Activated T-cell treated with anti-CD3 and anti-CD28 coated beads, Interleukin-2, amount 50 U/mL, for 24 hours (primary cell): ENCODE data around the gene PDIK1L.
A peak's percentile ranks its signal among the peaks of the same experiment; 100 is the strongest.

Experiments
- DNase-seq: peaks from one replicate; pipeline ENCODE4 v3.0.0-alpha.2; 2020
- H3K27ac Mint-ChIP-seq: 2 replicates; pipeline ENCODE4 v1.8.0; 2020; ENCODE audit warnings: mild to moderate bottlenecking, mixed read lengths
- H3K27me3 Mint-ChIP-seq: 2 replicates; pipeline ENCODE4 v1.8.0; 2020; ENCODE audit warnings: mixed read lengths
- H3K36me3 Mint-ChIP-seq: 2 replicates; pipeline ENCODE4 v1.8.0; 2020; ENCODE audit warnings: low read depth, mixed read lengths
- H3K4me1 Mint-ChIP-seq: 2 replicates; pipeline ENCODE4 v1.8.0; 2020; ENCODE audit warnings: low read depth, mixed read lengths
- H3K4me3 Mint-ChIP-seq: 2 replicates; pipeline ENCODE4 v1.8.0; 2020; ENCODE audit warnings: mild to moderate bottlenecking, moderate library complexity, mixed read lengths
- H3K9me3 Mint-ChIP-seq: 2 replicates; pipeline ENCODE4 v1.8.0; 2020; ENCODE audit warnings: mixed read lengths

The PDIK1L gene

DNA sequence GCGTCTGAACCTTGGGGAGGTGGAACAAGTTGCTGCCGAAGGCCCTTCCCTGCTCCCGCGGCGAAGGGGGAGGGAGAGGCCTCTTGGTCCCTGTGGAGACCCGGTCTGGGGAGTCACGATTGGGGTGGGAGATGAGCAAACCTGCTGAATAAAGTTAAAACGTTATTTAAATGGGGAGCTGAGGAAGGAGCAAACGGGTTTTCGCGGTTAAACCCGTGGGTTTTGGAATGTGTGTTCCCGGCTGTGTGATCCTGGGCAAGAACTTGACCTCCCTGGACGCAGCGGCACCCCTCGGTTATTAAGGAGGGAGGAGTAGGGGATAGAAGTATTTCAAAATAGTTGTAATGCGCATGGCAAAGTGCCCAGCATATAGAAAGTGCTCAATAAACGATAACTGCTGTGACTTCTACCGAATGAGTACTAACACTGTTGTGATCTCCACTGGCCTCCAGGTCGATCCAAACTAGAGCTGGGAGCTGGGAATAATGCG, 50.6 kb downstream of the PDIK1L start:
- H3K4me3 Mint-ChIP-seq: peak overlapping the region; percentile 57
- no peaks in the 10 kb centered on the region for H3K36me3 Mint-ChIP-seq
- H3K27me3 Mint-ChIP-seq: peaks cover 57% of the 10 kb centered on the region
- no peak overlapping the region for H3K27ac Mint-ChIP-seq
- H3K4me1 Mint-ChIP-seq: peaks cover 22% of the 10 kb centered on the region
- H3K9me3 Mint-ChIP-seq: no peaks in the 10 kb centered on the region
- no peak for DNase-seq

DNA sequence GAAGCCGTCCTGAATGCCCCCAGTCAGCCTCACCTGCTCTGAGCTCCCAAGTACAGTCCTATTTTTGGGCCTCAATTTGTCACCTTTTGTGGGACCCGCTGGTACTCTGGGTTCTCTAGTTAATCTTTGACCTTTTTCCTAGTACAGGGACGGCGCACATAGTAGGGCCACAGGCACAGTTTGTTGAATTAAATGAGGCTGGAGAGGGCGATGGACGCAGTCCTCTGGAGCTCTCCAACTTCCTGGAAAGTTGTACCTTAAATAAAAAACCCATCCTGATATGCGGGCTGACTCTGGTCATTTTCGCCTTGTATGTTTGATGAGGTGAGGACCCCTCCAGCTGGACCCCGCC, 52.0 kb downstream of the PDIK1L start:
- H3K36me3 Mint-ChIP-seq: no peaks in the 10 kb centered on the region
- no peaks in the 10 kb centered on the region for H3K9me3 Mint-ChIP-seq
- H3K27ac Mint-ChIP-seq: no peak overlapping the region
- H3K27me3 Mint-ChIP-seq: peaks cover 45% of the 10 kb centered on the region
- H3K4me1 Mint-ChIP-seq: peaks cover 22% of the 10 kb centered on the region
- DNase-seq: no peak
- H3K4me3 Mint-ChIP-seq: peak overlapping the region; percentile 36

DNA sequence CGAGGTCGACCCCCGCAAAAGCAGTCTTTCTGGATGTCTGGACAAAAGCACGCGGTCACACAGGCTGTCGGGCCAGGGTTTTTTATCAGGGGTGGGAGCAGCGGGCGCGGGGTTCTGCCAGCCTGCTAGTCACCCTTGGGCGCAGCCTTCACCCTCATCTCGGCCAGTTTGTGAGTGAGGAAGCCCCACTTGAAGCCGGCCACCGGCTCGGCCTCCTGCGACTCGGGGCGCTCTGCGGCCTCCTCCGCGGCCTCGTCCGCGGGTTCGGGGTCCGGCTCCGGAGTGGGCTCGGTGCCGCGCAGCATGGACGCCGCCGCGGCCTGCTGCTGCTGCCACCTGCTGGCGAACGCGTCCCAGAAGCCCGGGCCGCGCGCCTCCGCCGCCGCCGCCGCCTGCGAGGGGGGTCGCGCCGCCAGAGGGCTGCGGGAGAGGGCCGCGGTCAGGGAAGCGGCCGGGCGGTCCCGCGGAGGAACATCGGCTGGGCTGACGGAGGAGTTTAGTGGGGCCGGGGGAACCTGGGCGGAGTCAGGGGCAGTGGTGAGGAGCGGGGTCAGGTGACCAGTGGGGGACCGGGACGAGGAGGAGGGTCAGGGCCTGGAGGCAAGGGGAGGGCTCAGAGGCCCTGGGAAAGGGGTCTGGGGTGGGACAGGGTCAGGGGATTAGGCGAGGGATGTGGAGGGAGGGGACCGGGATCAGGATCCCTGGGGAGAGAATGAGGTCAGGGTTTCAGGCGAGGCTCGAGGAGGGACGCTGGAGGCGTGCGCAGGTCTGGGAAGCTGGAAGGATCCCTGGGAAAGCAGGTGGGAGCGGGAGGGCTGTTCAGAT, 52.6 kb downstream of the PDIK1L start:
- H3K4me1 Mint-ChIP-seq: peaks cover 23% of the 10 kb centered on the region
- H3K27ac Mint-ChIP-seq: no peak overlapping the region
- H3K36me3 Mint-ChIP-seq: no peaks in the 10 kb centered on the region
- peaks cover 39% of the 10 kb centered on the region for H3K27me3 Mint-ChIP-seq
- peak overlapping the region; percentile 42 for H3K4me3 Mint-ChIP-seq
- DNase-seq: peak; percentile 81
- H3K9me3 Mint-ChIP-seq: no peaks in the 10 kb centered on the region

GRCh38 chr1:26164861-26165842, 53.5 kb downstream of the PDIK1L start:
- Mint-ChIP-seq H3K27me3 (peaks cover 32% of the 10 kb centered on the region), H3K36me3 (peaks cover 5% of the 10 kb centered on the region), H3K9me3 (no peaks in the 10 kb centered on the region), H3K4me1 (peaks cover 23% of the 10 kb centered on the region), H3K4me3 (peak overlapping the region; percentile 42), H3K27ac (no peak overlapping the region)
- no peak for DNase-seq

DNA sequence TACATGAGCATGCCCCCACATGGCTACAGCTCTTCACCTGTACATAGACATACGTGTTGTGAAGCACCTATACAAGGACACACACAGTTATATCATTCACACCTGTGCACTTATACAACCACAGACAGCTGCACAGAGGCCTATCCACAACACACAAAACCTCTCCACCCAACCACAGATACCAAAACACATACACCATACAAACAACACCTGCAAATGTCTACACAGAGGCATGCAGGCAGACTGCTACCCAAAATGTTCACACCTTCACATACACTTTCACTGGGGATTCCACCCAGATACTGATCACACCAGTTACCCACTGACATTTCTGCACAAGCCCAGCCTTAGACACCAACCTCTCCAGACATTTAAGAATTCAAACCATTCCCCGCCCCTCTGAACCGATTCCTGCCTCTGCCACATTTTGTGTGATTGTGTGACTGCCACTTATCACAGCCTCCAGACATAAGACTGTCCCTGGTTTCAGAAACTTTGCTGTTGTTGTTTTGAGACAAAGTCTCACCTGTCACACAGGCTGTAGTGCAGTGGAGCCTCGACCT, 55.2 kb downstream of the PDIK1L start:
- Mint-ChIP-seq H3K4me1 (peaks cover 30% of the 10 kb centered on the region), H3K27me3 (peaks cover 22% of the 10 kb centered on the region), H3K9me3 (no peaks in the 10 kb centered on the region), H3K27ac (no peak overlapping the region), H3K4me3 (no peak overlapping the region), H3K36me3 (peaks cover 21% of the 10 kb centered on the region)
- no peak for DNase-seq

GRCh38 chr1:26168410-26169197, 57.0 kb downstream of the PDIK1L start, which contains the start of gene C1orf232:
C1orf232 (minus strand) TSS chr1:26168963; CDS start chr1:26168499, 464 bp downstream.
- Mint-ChIP-seq H3K27ac (peak within 1 kb of the TSS; percentile 95), H3K4me1 (peaks cover 26% of the 10 kb centered on the region), H3K36me3 (peaks cover 29% of the 10 kb centered on the region), H3K9me3 (no peaks in the 10 kb centered on the region), H3K4me3 (peak within 1 kb of the TSS; percentile 88), H3K27me3 (peaks cover 11% of the 10 kb centered on the region)
- DNase-seq: no peak

- Mint-ChIP-seq H3K9me3 (no peaks in the 10 kb centered on the region), H3K27me3 (peaks cover 7% of the 10 kb centered on the region)
Observed at GRCh38 chr1:26169198-26169554, 57.6 kb downstream of the PDIK1L start.

GRCh38 chr1:26169669-26170471, 58.2 kb downstream of the PDIK1L start, which contains the start of gene ZNF593:
ZNF593 (plus strand) TSS chr1:26169908; CDS start chr1:26169984, 76 bp downstream.
- Mint-ChIP-seq H3K36me3 (peaks cover 31% of the 10 kb centered on the region), H3K9me3 (no peaks in the 10 kb centered on the region), H3K27ac (peak within 1 kb of the TSS; percentile 95), H3K27me3 (peaks cover 2% of the 10 kb centered on the region), H3K4me1 (peaks cover 19% of the 10 kb centered on the region), H3K4me3 (peak within 1 kb of the TSS; percentile 88)
- peak; percentile 94 for DNase-seq

More at GRCh38 chr1:26169198-26169554, 57.6 kb downstream of the PDIK1L start:
- H3K36me3 Mint-ChIP-seq: peaks cover 31% of the 10 kb centered on the region
- peaks cover 22% of the 10 kb centered on the region for H3K4me1 Mint-ChIP-seq
- no peak for DNase-seq
- peak overlapping the region; percentile 88 for H3K4me3 Mint-ChIP-seq
- H3K27ac Mint-ChIP-seq: peak overlapping the region; percentile 52

DNA sequence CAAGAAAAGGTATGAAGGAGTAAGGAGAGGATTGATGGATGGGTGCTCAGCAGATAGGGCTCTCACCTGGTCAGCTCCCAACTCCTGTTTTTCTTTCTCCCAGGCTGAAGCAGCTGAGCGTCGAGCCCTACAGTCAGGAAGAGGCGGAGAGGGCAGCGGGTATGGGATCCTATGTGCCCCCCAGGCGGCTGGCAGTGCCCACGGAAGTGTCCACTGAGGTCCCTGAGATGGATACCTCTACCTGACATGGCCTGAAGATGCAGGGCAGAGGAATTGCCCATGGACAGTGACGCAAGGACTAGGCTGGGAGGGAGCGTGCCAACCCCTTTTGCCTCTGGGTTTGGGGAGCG, 58.8 kb downstream of the PDIK1L start:
- H3K9me3 Mint-ChIP-seq: no peaks in the 10 kb centered on the region
- no peak for DNase-seq
- peak overlapping the region; percentile 88 for H3K4me3 Mint-ChIP-seq
- H3K27ac Mint-ChIP-seq: peak overlapping the region; percentile 95
- H3K27me3 Mint-ChIP-seq: no peaks in the 10 kb centered on the region
- peaks cover 15% of the 10 kb centered on the region for H3K4me1 Mint-ChIP-seq
- peaks cover 31% of the 10 kb centered on the region for H3K36me3 Mint-ChIP-seq

DNA sequence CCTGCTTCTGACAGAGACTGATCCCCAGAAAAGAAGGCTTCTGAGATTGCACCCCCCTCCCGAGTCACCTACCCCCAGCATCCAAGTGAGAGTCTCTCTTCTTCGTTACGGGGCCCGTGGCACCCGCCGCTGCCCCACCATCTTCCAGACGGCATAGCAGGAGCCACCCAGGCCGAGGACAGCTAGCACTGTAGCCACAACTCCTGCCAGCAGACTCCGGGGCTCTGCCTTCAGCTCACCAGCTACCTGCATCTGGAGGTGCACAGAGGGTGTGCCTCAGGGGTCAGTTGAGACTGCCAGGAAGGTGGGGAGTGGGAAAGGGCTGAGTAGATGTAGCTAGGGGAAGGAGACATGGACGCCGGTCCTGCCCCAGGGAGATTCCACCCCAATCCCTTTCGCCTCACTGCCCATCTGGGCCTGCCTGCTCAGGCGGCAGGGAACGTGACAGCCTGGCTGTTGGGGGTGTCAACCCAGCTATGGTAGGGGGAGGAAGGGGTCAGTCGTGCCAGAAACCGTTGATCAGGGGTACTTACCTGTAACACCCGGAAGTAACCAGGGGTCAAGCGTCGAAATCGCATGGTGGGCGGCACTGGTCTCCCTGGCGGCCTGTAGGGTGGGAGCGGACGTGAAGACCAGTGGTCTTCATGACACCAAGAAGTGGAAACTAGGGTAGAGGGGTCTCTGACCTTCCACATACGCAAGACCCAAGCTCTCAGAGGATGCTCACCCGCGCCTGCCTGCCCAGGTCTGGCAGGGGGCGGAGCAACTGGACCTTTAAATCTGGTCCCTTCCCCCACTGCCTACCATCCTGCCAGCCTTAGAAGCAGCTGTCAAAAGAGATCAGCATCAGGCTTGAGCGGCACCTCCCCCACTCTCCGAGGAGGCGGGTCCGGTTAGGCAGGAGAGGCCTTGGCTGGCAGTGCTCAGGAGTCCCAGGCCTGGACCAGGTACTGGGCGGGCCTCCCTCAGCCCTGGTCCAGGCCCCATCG, 59.8 kb downstream of the PDIK1L start, which contains the start of gene ZNF593OS:
Gene ZNF593OS, minus strand, starts transcription at position 749 of the 989 bp plus-strand sequence. Its CDS starts 171 bp downstream, at position 578.
- Mint-ChIP-seq H3K36me3 (peaks cover 31% of the 10 kb centered on the region), H3K4me3 (peak within 1 kb of the TSS; percentile 88), H3K9me3 (no peaks in the 10 kb centered on the region), H3K27me3 (no peaks in the 10 kb centered on the region), H3K4me1 (peaks cover 12% of the 10 kb centered on the region), H3K27ac (peak within 1 kb of the TSS; percentile 64)
- DNase-seq: no peak
